Endothelial cell of umbilical vein (primary cell): ENCODE data around the gene JPH2. TPM values are rescaled to one million over a fixed set of nuclear protein-coding genes. Genes with fewer than 3 reads are reported as not detected.

ENCODE experiments used
- BruUV-seq: library from RNA; stranded (reverse); fragments of 400-500 nt; replicated peaks from 2 replicates; lab custom pipeline; 2021; lab: Mats Ljungman, UMichigan
- CTCF ChIA-PET: fragments of 300-600, 350-600 bp; sonication (Branson Sonifier 250); formaldehyde crosslinking; loops from one replicate; lab custom pipeline; 2021; ENCODE audit warnings: antibody characterized with exemption, inconsistent platforms; lab: Charles Lee
- POLR2A ChIA-PET: fragments of 300-600, 350-600 bp; sonication (Branson Sonifier 250); formaldehyde crosslinking; loops from one replicate; lab custom pipeline; 2021; ENCODE audit warnings: antibody characterized with exemption, inconsistent platforms; lab: Charles Lee
- DNase-seq: peaks from one replicate; pipeline ENCODE4 v3.0.0-alpha.2; 2011; ENCODE audit warnings: low read depth, low spot score
- FAIRE-seq: peaks from 2 replicates; lab custom pipeline; 2011; peaks lifted over from hg19 to GRCh38; lab: Jason Lieb, UNC
- H2AFZ ChIP-seq: 2 replicates; pipeline ENCODE4 v1.6.0; 2012; ENCODE audit warnings: low read depth, low read length, control low read depth, inconsistent platforms
- H3K27ac ChIP-seq: 2 replicates; pipeline ENCODE4 v1.5.1; 2011; ENCODE audit warnings: low read depth, mild to moderate bottlenecking, control low read depth, low read length, moderate library complexity; ENCODE audit not compliant: insufficient read depth
- H3K27me3 ChIP-seq, 2 experiments: 2 replicates each; pipeline versions ENCODE4 v1.6.0 to v1.6.1; 2011; ENCODE audit warnings: low read length in 2 of 2, mixed read lengths in 1 of 2; ENCODE audit not compliant: control insufficient read depth in 2 of 2, insufficient read depth in 2 of 2
- H3K36me3 ChIP-seq, 2 experiments: 2 replicates in 1 of 2; 3 replicates in 1 of 2; pipeline ENCODE4 v1.5.1; 2011; ENCODE audit warnings: low read length in 2 of 2, mild to moderate bottlenecking in 1 of 2, moderate library complexity in 1 of 2; ENCODE audit not compliant: control insufficient read depth in 2 of 2, insufficient read depth in 2 of 2; ENCODE audit errors: extremely low read depth in 1 of 2
- H3K4me1 ChIP-seq: 3 replicates; pipeline ENCODE4 v1.5.1; 2011; ENCODE audit warnings: mild to moderate bottlenecking, low read length; ENCODE audit not compliant: control insufficient read depth, insufficient read depth; ENCODE audit errors: extremely low read depth
- H3K4me2 ChIP-seq: 2 replicates; pipeline ENCODE4 v1.6.1; 2011; ENCODE audit warnings: low read length, control low read depth, mixed read lengths; ENCODE audit not compliant: insufficient read depth
- H3K4me3 ChIP-seq, 3 experiments: fragments of 200-600 bp in 1 of 3; sonication (generic), shearing (Covaris generic) in 1 of 3; replicated peaks in 1 of 3; 2 replicates each; pipeline ENCODE4 v1.5.1; 2011 to 2016; ENCODE audit warnings: control low read depth in 3 of 3, low read length in 3 of 3, mild to moderate bottlenecking in 2 of 3, inconsistent platforms in 1 of 3, low read depth in 1 of 3, moderate library complexity in 1 of 3; ENCODE audit not compliant: insufficient read depth in 1 of 3
- H3K79me2 ChIP-seq: 2 replicates; pipeline ENCODE4 v1.6.0; 2012; ENCODE audit warnings: low read length, inconsistent platforms; ENCODE audit not compliant: control insufficient read depth, insufficient read depth
- H3K9ac ChIP-seq: replicated peaks from 2 replicates; pipeline ENCODE3; 2011; ENCODE audit warnings: low read length, control low read depth; ENCODE audit not compliant: insufficient read depth; ENCODE audit errors: extremely low read depth
- H3K9me1 ChIP-seq: replicated peaks from 3 replicates; pipeline ENCODE4 v1.6.0; 2011; ENCODE audit warnings: mild to moderate bottlenecking, low read length; ENCODE audit not compliant: control insufficient read depth, insufficient read depth; ENCODE audit errors: extremely low read depth
- H3K9me3 ChIP-seq: replicated peaks from 2 replicates; pipeline ENCODE4 v1.5.1; 2012; ENCODE audit warnings: low read length, inconsistent platforms; ENCODE audit not compliant: control insufficient read depth, insufficient read depth
- H4K20me1 ChIP-seq: replicated peaks from 2 replicates; pipeline ENCODE3; 2011; ENCODE audit warnings: mild to moderate bottlenecking, low read length; ENCODE audit not compliant: control insufficient read depth, insufficient read depth; ENCODE audit errors: extremely low read depth
- EZH2 ChIP-seq: IDR thresholded peaks from 2 replicates; pipeline ENCODE4 v1.6.1; 2012; ENCODE audit warnings: borderline replicate concordance, low read depth, mild to moderate bottlenecking, moderate library complexity, low read length, inconsistent platforms; ENCODE audit not compliant: severe bottlenecking
- FOS ChIP-seq: IDR thresholded peaks from 2 replicates; pipeline ENCODE4 v1.6.1; 2011; ENCODE audit warnings: mild to moderate bottlenecking, low read length, moderate library complexity, borderline replicate concordance; ENCODE audit not compliant: insufficient read depth
- GATA2 ChIP-seq: IDR thresholded peaks from 2 replicates; pipeline ENCODE4 v1.7.0; 2011; ENCODE audit warnings: low read depth, mild to moderate bottlenecking, moderate library complexity, mixed read lengths, low read length; ENCODE audit not compliant: insufficient read length, insufficient read depth
- JUN ChIP-seq: IDR thresholded peaks from 2 replicates; pipeline ENCODE4 v1.6.1; 2011; ENCODE audit warnings: borderline replicate concordance, low read depth; ENCODE audit not compliant: insufficient read length, insufficient read depth
- MYC ChIP-seq: IDR thresholded peaks from one replicate; pipeline ENCODE4 v1.6.1; 2011; ENCODE audit warnings: mild to moderate bottlenecking, low read depth, low read length
- POLR2A ChIP-seq: IDR thresholded peaks from 2 replicates; pipeline ENCODE4 v1.6.1; 2012; ENCODE audit warnings: low read depth, mild to moderate bottlenecking, control low read depth, low read length
- POLR2AphosphoS5 ChIP-seq: IDR thresholded peaks from 2 replicates; pipeline ENCODE4 v1.6.1; 2012; ENCODE audit warnings: low read depth, mild to moderate bottlenecking, control low read depth, low read length, moderate library complexity; ENCODE audit not compliant: insufficient read depth
- dilution Hi-C: fragments of 300-500 bp; cut with MboI; formaldehyde crosslinking; loops from one replicate; pipeline ENCODE4 v1.15.0; 2019; ENCODE audit warnings: low sequenced_read_pairs; ENCODE audit not compliant: extremely low pct_ligation_motif_present
- intact Hi-C: fragments of 100-400 bp; cut with micrococcal nuclease; formaldehyde crosslinking; loops from one replicate; pipeline ENCODE4 v1.10.0; 2022
- polyA plus RNA-seq, 4 experiments: library from polyadenylated mRNA; depleted of rRNA in 3 of 4; stranded (reverse) in 3 of 4; unstranded in 1 of 4; fragments of >200 nt; gene quantifications; 2 replicates each; pipeline versions ENCODE4 v1.2.1 to v1.2.3, GENCODE V29; 2011 to 2012; ENCODE audit warnings: missing spikeins in 1 of 4
- total RNA-seq: library from RNA; stranded (reverse); gene quantifications from 2 replicates; pipeline ENCODE4 v1.2.3, GENCODE V29; 2021
- TF ChIP-seq, protein P1 (sequence below), 2 donors: IDR thresholded peaks; 1 replicate in 1 of 2; 2 replicates in 1 of 2; pipeline ENCODE4 v1.5.1; 2011; ENCODE audit warnings: low read length in 2 of 2, mild to moderate bottlenecking in 2 of 2, moderate library complexity in 2 of 2, control low read depth in 1 of 2, inconsistent platforms in 1 of 2, low read depth in 1 of 2; ENCODE audit not compliant: insufficient read depth in 1 of 2; ENCODE audit errors: extremely low read depth in 1 of 2
- TF ChIP-seq, protein P2 (sequence below): IDR thresholded peaks from 2 replicates; pipeline ENCODE4 v1.6.1; 2011; ENCODE audit not compliant: insufficient read depth, insufficient read length

The JPH2 gene
- total and polyA plus RNA-seq, 2 donors (not counting 3 experiments of a cell fraction or from before 2014, with no cell fraction given) = not detected

DNA sequence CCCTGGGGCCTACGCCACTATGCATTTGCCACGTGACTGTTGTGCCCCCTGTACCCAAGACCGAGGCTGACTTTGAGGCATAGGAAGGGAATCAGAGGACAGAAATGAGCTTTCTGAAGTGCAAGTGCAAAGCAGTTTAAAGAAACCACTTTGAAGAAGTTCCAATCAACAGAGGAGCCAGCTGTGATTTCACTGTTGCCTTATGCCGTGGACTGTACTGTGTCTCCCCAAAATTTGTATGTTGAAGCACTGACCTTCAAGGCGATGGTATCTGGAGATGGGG lies 111.1 kb downstream of the JPH2 start:
- Histone ChIP-seq H3K9me3 (no peaks in the 10 kb centered on the region), H3K36me3 (no peaks in the 10 kb centered on the region), H3K9ac (no peak overlapping the region), H3K27me3 (no peaks in the 10 kb centered on the region), H2AFZ (no peak overlapping the region), H3K4me3 (no peak overlapping the region), H3K4me1 (peaks cover 6% of the 10 kb centered on the region), H3K27ac (no peak overlapping the region), H3K79me2 (no peaks in the 10 kb centered on the region), H3K4me2 (no peak overlapping the region), H4K20me1 (no peaks in the 10 kb centered on the region), H3K9me1 (no peaks in the 10 kb centered on the region)
- ChIA-PET POLR2A (no interaction called here), CTCF (no interaction called here)
- FAIRE-seq = no peak
- TF ChIP-seq, protein P1, sequence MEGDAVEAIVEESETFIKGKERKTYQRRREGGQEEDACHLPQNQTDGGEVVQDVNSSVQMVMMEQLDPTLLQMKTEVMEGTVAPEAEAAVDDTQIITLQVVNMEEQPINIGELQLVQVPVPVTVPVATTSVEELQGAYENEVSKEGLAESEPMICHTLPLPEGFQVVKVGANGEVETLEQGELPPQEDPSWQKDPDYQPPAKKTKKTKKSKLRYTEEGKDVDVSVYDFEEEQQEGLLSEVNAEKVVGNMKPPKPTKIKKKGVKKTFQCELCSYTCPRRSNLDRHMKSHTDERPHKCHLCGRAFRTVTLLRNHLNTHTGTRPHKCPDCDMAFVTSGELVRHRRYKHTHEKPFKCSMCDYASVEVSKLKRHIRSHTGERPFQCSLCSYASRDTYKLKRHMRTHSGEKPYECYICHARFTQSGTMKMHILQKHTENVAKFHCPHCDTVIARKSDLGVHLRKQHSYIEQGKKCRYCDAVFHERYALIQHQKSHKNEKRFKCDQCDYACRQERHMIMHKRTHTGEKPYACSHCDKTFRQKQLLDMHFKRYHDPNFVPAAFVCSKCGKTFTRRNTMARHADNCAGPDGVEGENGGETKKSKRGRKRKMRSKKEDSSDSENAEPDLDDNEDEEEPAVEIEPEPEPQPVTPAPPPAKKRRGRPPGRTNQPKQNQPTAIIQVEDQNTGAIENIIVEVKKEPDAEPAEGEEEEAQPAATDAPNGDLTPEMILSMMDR (IDR thresholded peaks at IDR 0.05; ENCODE audit: extremely low read depth in 1 of 2, insufficient read depth in 1 of 2, low read depth in 1 of 2, low read length in 2 of 2) = no peak
- TF ChIP-seq EZH2 = no peak
- no peak for TF ChIP-seq FOS
- no peak for TF ChIP-seq GATA2
- TF ChIP-seq, protein P2, sequence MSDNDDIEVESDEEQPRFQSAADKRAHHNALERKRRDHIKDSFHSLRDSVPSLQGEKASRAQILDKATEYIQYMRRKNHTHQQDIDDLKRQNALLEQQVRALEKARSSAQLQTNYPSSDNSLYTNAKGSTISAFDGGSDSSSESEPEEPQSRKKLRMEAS = no peak
- no peak for TF ChIP-seq POLR2A
- no peak for TF ChIP-seq JUN
- no peak for TF ChIP-seq MYC
- no peak for TF ChIP-seq POLR2AphosphoS5
- no TSS peak for BruUV-seq
- intact Hi-C loops = no loop called here
- dilution Hi-C loops = no loop called here
- no peak for DNase-seq
